Smooth muscle cell (in vitro differentiated cells): ENCODE data around the gene ZNF428. TPM values are rescaled to one million over a fixed set of nuclear protein-coding genes. Genes with fewer than 3 reads are reported as not detected.

Experiments
- DNase-seq: peaks from one replicate; lab custom pipeline; 2025; ENCODE audit not compliant: unreplicated experiment; lab: John Stamatoyannopoulos, UW
- H2AFZ ChIP-seq: fragments of 200-600 bp; sonication (generic); 2 replicates; pipeline ENCODE4 v1.6.0; 2016; ENCODE audit warnings: antibody characterized with exemption, low read depth, mild to moderate bottlenecking
- H3F3A ChIP-seq: fragments of 200-600 bp; sonication (generic); 2 replicates; pipeline ENCODE4 v1.6.0; 2017; ENCODE audit warnings: antibody characterized with exemption, low read depth
- H3K27ac ChIP-seq: fragments of 200-600 bp; sonication (generic); 2 replicates; pipeline ENCODE4 v1.5.1; 2016; ENCODE audit warnings: low read depth, mild to moderate bottlenecking
- H3K27me3 ChIP-seq: fragments of 200-600 bp; sonication (generic); 2 replicates; pipeline ENCODE4 v1.6.1; 2016; ENCODE audit warnings: low read depth, mild to moderate bottlenecking
- H3K36me3 ChIP-seq: fragments of 200-600 bp; sonication (generic); 2 replicates; pipeline ENCODE4 v1.5.1; 2016; ENCODE audit warnings: low read depth
- H3K4me1 ChIP-seq: fragments of 200-600 bp; sonication (generic); 2 replicates; pipeline ENCODE4 v1.5.1; 2016; ENCODE audit warnings: low read depth
- H3K4me2 ChIP-seq: fragments of 200-600 bp; sonication (generic); 2 replicates; pipeline ENCODE4 v1.6.0; 2016; ENCODE audit warnings: mild to moderate bottlenecking
- H3K4me3 ChIP-seq: fragments of 200-600 bp; sonication (generic); 2 replicates; pipeline ENCODE4 v1.5.1; 2016; ENCODE audit warnings: mild to moderate bottlenecking
- H3K79me2 ChIP-seq: fragments of 200-600 bp; sonication (generic); 2 replicates; pipeline ENCODE4 v1.6.0; 2016; ENCODE audit warnings: low read depth, mild to moderate bottlenecking
- H3K9ac ChIP-seq: fragments of 200-600 bp; sonication (generic); 2 replicates; pipeline ENCODE4 v1.6.0; 2016; ENCODE audit warnings: low read depth
- H3K9me3 ChIP-seq: fragments of 200-600 bp; sonication (generic); replicated peaks from 2 replicates; pipeline ENCODE4 v1.5.1; 2016; ENCODE audit warnings: low read depth
- H4K20me1 ChIP-seq: fragments of 200-600 bp; sonication (generic); 2 replicates; pipeline ENCODE4 v1.6.0; 2016; ENCODE audit warnings: low read depth
- CTCF ChIP-seq: fragments of 200-600 bp; sonication (generic); IDR thresholded peaks from 2 replicates; pipeline ENCODE4 v1.5.1; 2017; ENCODE audit warnings: borderline replicate concordance, mild to moderate bottlenecking, antibody characterized with exemption; ENCODE audit not compliant: insufficient read depth, poor library complexity, severe bottlenecking
- WGBS: methylation state at CpG from one replicate; pipeline ENCODE4 v1.1.7; 2016; ENCODE audit warnings: low lambda C conversion rate; 5-methylcytosine and 5-hydroxymethylcytosine counted together
- polyA plus RNA-seq: library from polyadenylated mRNA; unstranded; fragments of >200 nt; fragmentation: Nextera tagmentation; extraction: Ambion mirVana; gene quantifications from 2 replicates; pipeline ENCODE4 v1.2.1, GENCODE V29; 2016
- total RNA-seq: library from RNA; depleted of rRNA; stranded (reverse); fragments of >200 nt; gene quantifications from 2 replicates; pipeline ENCODE4 v1.2.3, GENCODE V29; 2014

Gene ZNF428
- total and polyA plus RNA-seq, 2 experiments from 2014 or later, result 20.3 to 63.1 TPM

DNA sequence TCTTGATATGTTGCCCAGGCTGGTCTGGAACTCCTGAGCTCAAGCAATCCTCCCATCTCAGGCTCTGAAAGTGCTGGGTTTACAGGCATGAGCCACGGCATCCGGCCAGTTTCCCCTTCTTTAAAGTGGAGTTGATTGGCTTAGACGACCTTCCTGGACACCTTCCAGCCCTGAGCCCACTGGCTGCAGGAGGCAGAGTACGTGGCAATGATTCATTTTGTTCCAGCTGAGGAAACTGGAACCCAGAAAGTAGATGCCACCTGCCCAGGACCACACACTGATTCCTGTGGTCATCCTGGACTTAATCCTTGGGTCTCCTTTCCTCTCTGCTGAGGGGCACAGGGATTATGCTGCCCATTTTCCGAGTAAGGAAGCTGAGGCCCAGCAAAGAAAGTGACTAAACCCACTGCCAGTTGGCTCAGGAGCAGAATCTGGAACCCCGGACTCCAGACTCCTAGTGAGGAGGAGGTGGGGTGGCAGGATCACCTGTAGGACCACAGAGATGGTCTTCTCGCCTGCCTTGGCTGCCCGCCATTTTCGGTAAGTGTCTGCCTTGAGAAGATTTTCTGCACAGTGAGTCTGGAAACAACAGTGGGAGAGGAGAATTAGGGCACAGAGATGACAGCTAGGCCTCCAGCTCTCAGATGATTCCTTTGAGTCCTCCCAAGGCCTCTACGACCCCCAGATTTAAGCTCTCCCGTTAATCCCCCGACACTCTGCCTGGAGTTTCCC, 44.8 kb downstream of the ZNF428 start:
- H3F3A ChIP-seq, result no peaks in the 10 kb centered on the region
- H3K9ac ChIP-seq, result peak overlapping the region; percentile 98
- peak overlapping the region; percentile 97 for H2AFZ ChIP-seq
- H3K4me1 ChIP-seq, result peaks cover 10% of the 10 kb centered on the region
- H3K9me3 ChIP-seq, result no peaks in the 10 kb centered on the region
- H3K79me2 ChIP-seq, result peaks cover 15% of the 10 kb centered on the region
- H3K4me3 ChIP-seq, result peak overlapping the region; percentile 94
- TF ChIP-seq CTCF, result no peak
- DNase-seq, result no peak
- H3K27me3 ChIP-seq, result no peaks in the 10 kb centered on the region
- H3K36me3 ChIP-seq, result no peaks in the 10 kb centered on the region
- 61% methylated on average over 12 of the region's 12 CpGs for WGBS
- H3K4me2 ChIP-seq, result peak overlapping the region; percentile 100
- no peaks in the 10 kb centered on the region for H4K20me1 ChIP-seq
- peak overlapping the region; percentile 89 for H3K27ac ChIP-seq

- H3K79me2 ChIP-seq, result peaks cover 15% of the 10 kb centered on the region
- no peak overlapping the region for H3K27ac ChIP-seq
- TF ChIP-seq CTCF, result no peak
- H3K4me2 ChIP-seq, result no peak overlapping the region
- H2AFZ ChIP-seq, result no peak overlapping the region
- H3F3A ChIP-seq, result no peaks in the 10 kb centered on the region
- WGBS, result 97% methylated on average over 3 of the region's 3 CpGs
- no peak overlapping the region for H3K9ac ChIP-seq
- H4K20me1 ChIP-seq, result no peaks in the 10 kb centered on the region
- no peak overlapping the region for H3K4me3 ChIP-seq
- peaks cover 10% of the 10 kb centered on the region for H3K4me1 ChIP-seq
- no peaks in the 10 kb centered on the region for H3K27me3 ChIP-seq
- H3K36me3 ChIP-seq, result no peaks in the 10 kb centered on the region
- H3K9me3 ChIP-seq, result no peaks in the 10 kb centered on the region
- DNase-seq, result no peak
Observed at GRCh38 chr19:43572171-43572588, 47.2 kb downstream of the ZNF428 start.

- H3K79me2 ChIP-seq, result peaks cover 15% of the 10 kb centered on the region
- no peaks in the 10 kb centered on the region for H3K36me3 ChIP-seq
- no peak for TF ChIP-seq CTCF
- H3K4me3 ChIP-seq, result no peak overlapping the region
- H3K9ac ChIP-seq, result no peak overlapping the region
- 86% methylated on average over 5 of the region's 5 CpGs for WGBS
- peaks cover 5% of the 10 kb centered on the region for H3K4me1 ChIP-seq
- H3K4me2 ChIP-seq, result no peak overlapping the region
- H3K9me3 ChIP-seq, result no peaks in the 10 kb centered on the region
- no peak overlapping the region for H2AFZ ChIP-seq
- no peaks in the 10 kb centered on the region for H4K20me1 ChIP-seq
- H3F3A ChIP-seq, result no peaks in the 10 kb centered on the region
- DNase-seq, result no peak
- H3K27ac ChIP-seq, result no peak overlapping the region
- no peaks in the 10 kb centered on the region for H3K27me3 ChIP-seq
Observed at GRCh38 chr19:43570174-43570791, 49.1 kb downstream of the ZNF428 start.
